ENCODE measurements around the gene SGSM1. TPM values are rescaled to one million over a fixed set of nuclear protein-coding genes. Genes with fewer than 3 reads are reported as not detected.

The SGSM1 gene
- total RNA-seq, 1 donor from 2014 or later = 1.2 TPM

- H3K36me3 Mint-ChIP-seq (ENCODE audit: unreplicated experiment) = peaks cover 5% of the 10 kb centered on the region
- DNase-seq = no peak
- H3K27me3 Mint-ChIP-seq (ENCODE audit: unreplicated experiment) = peaks cover 5% of the 10 kb centered on the region
- no peaks in the 10 kb centered on the region for H3K4me1 Mint-ChIP-seq (ENCODE audit: low read depth, unreplicated experiment)
- H3K4me3 Mint-ChIP-seq (ENCODE audit: unreplicated experiment) = no peak overlapping the region
- H3K27ac Mint-ChIP-seq (ENCODE audit: unreplicated experiment) = no peak overlapping the region
- peaks cover 4% of the 10 kb centered on the region for H3K9me3 Mint-ChIP-seq (ENCODE audit: unreplicated experiment)
- TF ChIP-seq CTCF (IDR thresholded peaks at IDR 0.05; ENCODE audit: partially characterized antibody, unreplicated experiment) = no peak
Observed at GRCh38 chr22:24865508-24865907, 59.5 kb downstream of the SGSM1 start.

GRCh38 chr22:24867323-24868022 lies 61.5 kb downstream of the SGSM1 start:
- TF ChIP-seq CTCF (IDR thresholded peaks at IDR 0.05; ENCODE audit: partially characterized antibody, unreplicated experiment) = no peak
- Mint-ChIP-seq H3K4me1 (ENCODE audit: low read depth, unreplicated experiment) (no peaks in the 10 kb centered on the region), H3K27me3 (ENCODE audit: unreplicated experiment) (peaks cover 5% of the 10 kb centered on the region), H3K9me3 (ENCODE audit: unreplicated experiment) (peaks cover 4% of the 10 kb centered on the region), H3K27ac (ENCODE audit: unreplicated experiment) (no peak overlapping the region), H3K4me3 (ENCODE audit: unreplicated experiment) (no peak overlapping the region), H3K36me3 (ENCODE audit: unreplicated experiment) (peaks cover 5% of the 10 kb centered on the region)
- no peak for DNase-seq

GRCh38 chr22:24868979-24869378 lies 63.0 kb downstream of the SGSM1 start:
- Mint-ChIP-seq H3K27ac (ENCODE audit: unreplicated experiment) (no peak overlapping the region), H3K27me3 (ENCODE audit: unreplicated experiment) (peaks cover 5% of the 10 kb centered on the region), H3K9me3 (ENCODE audit: unreplicated experiment) (peaks cover 2% of the 10 kb centered on the region), H3K36me3 (ENCODE audit: unreplicated experiment) (peaks cover 4% of the 10 kb centered on the region), H3K4me1 (ENCODE audit: low read depth, unreplicated experiment) (no peaks in the 10 kb centered on the region), H3K4me3 (ENCODE audit: unreplicated experiment) (no peak overlapping the region)
- no peak for TF ChIP-seq CTCF (IDR thresholded peaks at IDR 0.05; ENCODE audit: partially characterized antibody, unreplicated experiment)
- DNase-seq = no peak

- no peak for DNase-seq
- H3K4me3 Mint-ChIP-seq (ENCODE audit: unreplicated experiment) = no peak overlapping the region
- no peaks in the 10 kb centered on the region for H3K36me3 Mint-ChIP-seq (ENCODE audit: unreplicated experiment)
- H3K4me1 Mint-ChIP-seq (ENCODE audit: low read depth, unreplicated experiment) = no peaks in the 10 kb centered on the region
- no peaks in the 10 kb centered on the region for H3K27me3 Mint-ChIP-seq (ENCODE audit: unreplicated experiment)
- no peak for TF ChIP-seq CTCF (IDR thresholded peaks at IDR 0.05; ENCODE audit: partially characterized antibody, unreplicated experiment)
- peaks cover 2% of the 10 kb centered on the region for H3K9me3 Mint-ChIP-seq (ENCODE audit: unreplicated experiment)
- no peak overlapping the region for H3K27ac Mint-ChIP-seq (ENCODE audit: unreplicated experiment)
Observed at GRCh38 chr22:24871611-24872205, 65.7 kb downstream of the SGSM1 start.

GRCh38 chr22:24873226-24873625 lies 67.2 kb downstream of the SGSM1 start:
- no peaks in the 10 kb centered on the region for H3K27me3 Mint-ChIP-seq (ENCODE audit: unreplicated experiment)
- no peak for TF ChIP-seq CTCF (IDR thresholded peaks at IDR 0.05; ENCODE audit: partially characterized antibody, unreplicated experiment)
- peaks cover 2% of the 10 kb centered on the region for H3K9me3 Mint-ChIP-seq (ENCODE audit: unreplicated experiment)
- H3K4me1 Mint-ChIP-seq (ENCODE audit: low read depth, unreplicated experiment) = no peaks in the 10 kb centered on the region
- H3K27ac Mint-ChIP-seq (ENCODE audit: unreplicated experiment) = no peak overlapping the region
- no peak overlapping the region for H3K4me3 Mint-ChIP-seq (ENCODE audit: unreplicated experiment)
- H3K36me3 Mint-ChIP-seq (ENCODE audit: unreplicated experiment) = no peaks in the 10 kb centered on the region
- no peak for DNase-seq

Data from glutamatergic neuron (in vitro differentiated cells).